Neural cell (in vitro differentiated cells): ENCODE results near the gene FOXL2. TPM values are rescaled to one million over a fixed set of nuclear protein-coding genes. Genes with fewer than 3 reads are reported as not detected.

Source experiments
- H2AFZ ChIP-seq: fragments of 200-600, 300-800 bp; sonication (generic), shearing (Covaris generic); 2 replicates; pipeline ENCODE4 v1.6.0; 2014; ENCODE audit warnings: low read depth, mild to moderate bottlenecking, antibody characterized with exemption, low read length, moderate library complexity
- H3F3A ChIP-seq: fragments of 200-600 bp; shearing (Covaris generic); 2 replicates; pipeline ENCODE4 v1.6.1; 2016; ENCODE audit warnings: mild to moderate bottlenecking, moderate library complexity, mixed read lengths, antibody characterized with exemption, low read length; ENCODE audit not compliant: insufficient read depth, poor library complexity, severe bottlenecking
- H3K27ac ChIP-seq: fragments of 200-600, 300-800 bp; sonication (generic), shearing (Covaris generic); 2 replicates; pipeline ENCODE4 v1.5.1; 2014; ENCODE audit warnings: mild to moderate bottlenecking, low read length, moderate library complexity
- H3K27me3 ChIP-seq: fragments of 300-800, 200-600 bp; sonication (generic), shearing (Covaris generic); 2 replicates; pipeline ENCODE4 v1.6.0; 2014; ENCODE audit warnings: mild to moderate bottlenecking, low read depth, low read length, moderate library complexity; ENCODE audit not compliant: insufficient read depth
- H3K36me3 ChIP-seq: fragments of 300-800, 200-600 bp; sonication (generic), shearing (Covaris generic); 2 replicates; pipeline ENCODE4 v1.5.1; 2014; ENCODE audit warnings: mild to moderate bottlenecking, antibody characterized with exemption, low read length, moderate library complexity; ENCODE audit not compliant: insufficient read depth
- H3K4me2 ChIP-seq: fragments of 300-800, 200-600 bp; sonication (generic), shearing (Covaris generic); 2 replicates; pipeline ENCODE4 v1.6.0; 2014; ENCODE audit warnings: mild to moderate bottlenecking, low read length
- H3K4me3 ChIP-seq: fragments of 300-800, 200-600 bp; sonication (generic), shearing (Covaris generic); 2 replicates; pipeline ENCODE4 v1.5.1; 2014; ENCODE audit warnings: mild to moderate bottlenecking, low read length, moderate library complexity
- H3K79me2 ChIP-seq: fragments of 200-600 bp; shearing (Covaris generic); replicated peaks from 2 replicates; pipeline ENCODE4 v1.6.0; 2014; ENCODE audit warnings: mild to moderate bottlenecking, low read length, moderate library complexity; ENCODE audit not compliant: insufficient read depth
- H3K9ac ChIP-seq: fragments of 300-800, 200-600 bp; sonication (generic), shearing (Covaris generic); 2 replicates; pipeline ENCODE4 v1.6.1; 2016; ENCODE audit warnings: mild to moderate bottlenecking, low read length, mixed read lengths
- H3K9me2 ChIP-seq: fragments of 200-600 bp; shearing (Covaris generic); 2 replicates; pipeline ENCODE4 v1.6.1; 2016; ENCODE audit warnings: mild to moderate bottlenecking, low read length, mixed read lengths; ENCODE audit not compliant: insufficient read depth
- H3K9me3 ChIP-seq: fragments of 200-600, 300-800 bp; sonication (generic), shearing (Covaris generic); 2 replicates; pipeline ENCODE4 v1.6.1; 2016; ENCODE audit warnings: mild to moderate bottlenecking, mixed run types, low read length, moderate library complexity, mixed read lengths
- H4K20me1 ChIP-seq: fragments of 200-600 bp; shearing (Covaris generic); 2 replicates; pipeline ENCODE4 v1.6.1; 2016; ENCODE audit warnings: mild to moderate bottlenecking, mixed run types; ENCODE audit not compliant: insufficient read depth
- CTCF ChIP-seq: fragments of 450-650 bp; IDR thresholded peaks from 2 replicates; pipeline ENCODE4 v1.5.1; 2014; ENCODE audit warnings: antibody characterized with exemption, mild to moderate bottlenecking, moderate library complexity; ENCODE audit not compliant: poor library complexity, severe bottlenecking
- EP300 ChIP-seq: fragments of 450-650 bp; conservative IDR thresholded peaks from 2 replicates; pipeline ENCODE4 v1.6.1; 2014; ENCODE audit warnings: antibody characterized with exemption, mild to moderate bottlenecking, moderate library complexity; ENCODE audit not compliant: poor library complexity, severe bottlenecking
- EZH2 ChIP-seq: fragments of 200-600, 300-800 bp; shearing (Covaris generic), sonication (generic); IDR thresholded peaks from 2 replicates; pipeline ENCODE4 v1.6.1; 2014; ENCODE audit warnings: antibody characterized with exemption, low read length, borderline replicate concordance, mild to moderate bottlenecking; ENCODE audit not compliant: insufficient read depth, poor library complexity, severe bottlenecking
- POLR2AphosphoS5 ChIP-seq: IDR thresholded peaks from 2 replicates; pipeline ENCODE4 v1.6.1; 2012
- RAD21 ChIP-seq: fragments of 450-650 bp; conservative IDR thresholded peaks from 2 replicates; pipeline ENCODE4 v1.6.1; 2014; ENCODE audit warnings: antibody characterized with exemption, mild to moderate bottlenecking, moderate library complexity
- REST ChIP-seq: IDR thresholded peaks from 2 replicates; pipeline ENCODE4 v1.6.1; 2012; ENCODE audit warnings: borderline replicate concordance
- TAF1 ChIP-seq: IDR thresholded peaks from 2 replicates; pipeline ENCODE4 v1.6.1; 2012; ENCODE audit warnings: low read depth
- polyA plus RNA-seq: library from polyadenylated mRNA; depleted of rRNA; stranded (reverse); fragments of >200 nt; gene quantifications from 2 replicates; pipeline ENCODE4 v1.2.3, GENCODE V29; 2014

The FOXL2 gene
- polyA plus RNA-seq, 1 donor from 2014 or later: not detected

GRCh38 chr3:138944654-138944928 lies 2.3 kb downstream of the FOXL2 start:
- TF ChIP-seq EZH2: peak; percentile 24
- TF ChIP-seq RAD21: no peak
- no peak for TF ChIP-seq EP300
- no peak for TF ChIP-seq TAF1
- TF ChIP-seq REST: no peak
- H3K9me2 ChIP-seq: no peaks in the 10 kb centered on the region
- no peaks in the 10 kb centered on the region for H4K20me1 ChIP-seq
- no peak overlapping the region for H3K9ac ChIP-seq
- H3K27me3 ChIP-seq: peaks cover 99% of the 10 kb centered on the region
- no peak overlapping the region for H3K4me2 ChIP-seq
- no peaks in the 10 kb centered on the region for H3K36me3 ChIP-seq
- no peaks in the 10 kb centered on the region for H3F3A ChIP-seq
- H3K79me2 ChIP-seq: no peaks in the 10 kb centered on the region
- H2AFZ ChIP-seq: no peak overlapping the region
- no peak overlapping the region for H3K27ac ChIP-seq
- H3K9me3 ChIP-seq: no peaks in the 10 kb centered on the region
- no peak overlapping the region for H3K4me3 ChIP-seq

GRCh38 chr3:138943724-138944653 lies 2.9 kb downstream of the FOXL2 start:
- Histone ChIP-seq H3K27ac (no peak overlapping the region), H3K36me3 (no peaks in the 10 kb centered on the region), H3K9ac (no peak overlapping the region), H3K9me3 (no peaks in the 10 kb centered on the region), H2AFZ (no peak overlapping the region), H3K27me3 (peaks cover 99% of the 10 kb centered on the region), H4K20me1 (no peaks in the 10 kb centered on the region), H3K4me3 (no peak overlapping the region), H3F3A (no peaks in the 10 kb centered on the region), H3K4me2 (no peak overlapping the region), H3K9me2 (no peaks in the 10 kb centered on the region), H3K79me2 (no peaks in the 10 kb centered on the region)
- TF ChIP-seq CTCF (no peak), POLR2AphosphoS5 (peak; percentile 68), EZH2 (peak; percentile 82)
